RWPE1 (cell line): ENCODE data around the gene SPPL2C.
"Not testable (repeated sequence)": the region's sequence is repeated elsewhere in the genome, so short reads cannot be mapped to it uniquely, and the experiment has no call there.

ENCODE experiments used
- CTCF ChIA-PET: fragments of 350-600 bp; sonication (Branson Sonifier 250); formaldehyde crosslinking; extraction: SDS; loops from one replicate; lab custom pipeline; 2021; lab: Yijun Ruan, JAX
- POLR2A ChIA-PET: fragments of 400-600 bp; formaldehyde crosslinking; extraction: SDS; loops from one replicate; lab custom pipeline; 2020; ENCODE audit warnings: antibody characterized with exemption; ENCODE audit not compliant: low non-redundant PET; lab: Yijun Ruan, JAX
- DNase-seq: peaks from one replicate; pipeline ENCODE4 v3.0.0; 2012; ENCODE audit warnings: low spot score
- H3K27ac ChIP-seq: fragments of 450-650 bp; 2 replicates; pipeline ENCODE4 v1.5.1; 2017
- CTCF ChIP-seq: fragments of 450-650 bp; conservative IDR thresholded peaks from 2 replicates; pipeline ENCODE4 v1.5.1; 2017; ENCODE audit warnings: low read depth, mild to moderate bottlenecking

The SPPL2C gene

GRCh38 chr17:45857977-45858708, 13.5 kb downstream of the SPPL2C start:
- no peak overlapping the region for H3K27ac ChIP-seq
- CTCF ChIA-PET: no interaction called here
- TF ChIP-seq CTCF: no peak
- POLR2A ChIA-PET: no interaction called here
- peak; percentile 33 for DNase-seq

GRCh38 chr17:45861165-45861564, 16.5 kb downstream of the SPPL2C start:
- H3K27ac ChIP-seq: no peak overlapping the region
- TF ChIP-seq CTCF: no peak
- CTCF ChIA-PET: interaction anchor here (0.5 to 1.3 kb wide), 3 partner anchors 9 to 221 kb away, joined by 3 to 4 read pairs (median 3); no protein-coding TSS in a partner anchor
- DNase-seq: no peak
- POLR2A ChIA-PET: no interaction called here

- DNase-seq, POLR2A ChIA-PET, H3K27ac ChIP-seq: not testable (repeated sequence)
- CTCF ChIA-PET: interaction anchor here (1.3 kb wide), 1 partner anchor 222 kb away, joined by 3 read pairs; no protein-coding TSS in a partner anchor
Measured at GRCh38 chr17:45862127-45862526, 17.4 kb downstream of the SPPL2C start.

- TF ChIP-seq CTCF: no peak
- ChIA-PET CTCF (interaction anchor here (0.6 kb wide), 2 partner anchors 18 to 1741 kb away, joined by 5 read pairs; no protein-coding TSS in a partner anchor), POLR2A (no interaction called here)
Measured at GRCh38 chr17:45863857-45864654, 19.4 kb downstream of the SPPL2C start.

GRCh38 chr17:45867171-45867570, 22.5 kb downstream of the SPPL2C start:
- CTCF ChIA-PET: no interaction called here
- TF ChIP-seq CTCF: no peak
- no peak for DNase-seq
- POLR2A ChIA-PET: no interaction called here
- no peak overlapping the region for H3K27ac ChIP-seq

More at GRCh38 chr17:45863857-45864654, 19.4 kb downstream of the SPPL2C start:
- H3K27ac ChIP-seq: no peak overlapping the region
- DNase-seq: no peak

GRCh38 chr17:45867702-45868101, 23.0 kb downstream of the SPPL2C start:
- no peak overlapping the region for H3K27ac ChIP-seq
- peak; percentile 11 for DNase-seq
- POLR2A ChIA-PET: no interaction called here
- TF ChIP-seq CTCF: no peak
- CTCF ChIA-PET: no interaction called here
